GM18505 (cell line): Measurements from ENCODE around the gene ZDHHC14.
"Not testable (repeated sequence)": the region's sequence is repeated elsewhere in the genome, so short reads cannot be mapped to it uniquely, and the experiment has no call there.

Experiments used
- ATAC-seq: cut with Tn5 transposase; IDR thresholded peaks from one replicate; pipeline ENCODE4 v1.9.1; 2021; ENCODE audit not compliant: unreplicated experiment
- POLR2A ChIP-seq: IDR thresholded peaks from 4 replicates; pipeline ENCODE4 v1.6.1; 2011; ENCODE audit warnings: borderline replicate concordance; ENCODE audit not compliant: insufficient read depth, insufficient read length; ENCODE audit errors: extremely low read depth

ZDHHC14 gene

DNA sequence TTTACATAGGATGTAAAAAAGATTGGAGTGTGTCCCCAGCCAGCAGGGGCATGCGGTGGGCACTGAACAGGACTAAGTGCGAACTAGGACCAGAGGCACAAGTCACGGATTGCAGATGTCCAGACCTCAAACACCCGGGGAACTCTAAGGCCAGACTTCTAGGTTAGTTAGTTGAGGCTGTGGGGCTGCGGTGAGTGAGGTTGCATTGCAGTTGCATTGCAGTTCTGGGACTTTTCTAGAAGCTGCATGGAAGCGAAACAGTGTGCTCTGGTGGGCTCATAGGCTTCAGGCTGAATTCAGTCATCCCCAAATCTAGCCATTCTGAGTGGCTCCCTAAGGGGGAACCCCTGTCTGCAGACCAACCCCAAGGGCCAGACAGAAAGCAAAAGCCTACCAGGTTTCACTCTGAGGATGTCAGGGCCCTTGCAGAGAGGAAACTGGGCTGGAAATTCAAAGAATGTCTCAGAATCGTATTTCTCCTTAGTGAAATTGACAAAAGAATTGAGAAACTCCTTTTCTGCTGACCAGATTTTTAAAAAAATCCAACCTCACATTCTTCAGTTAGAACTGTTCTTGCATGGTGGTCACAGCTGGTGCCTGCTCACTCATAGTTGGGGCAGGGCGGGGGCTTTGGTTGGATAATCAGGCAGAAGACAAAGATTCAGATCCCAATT is 182.8 kb downstream of the ZDHHC14 start:
- peak; percentile 66 for ATAC-seq
- TF ChIP-seq POLR2A = no peak

GRCh38 chr6:157568702-157569101 is 187.7 kb downstream of the ZDHHC14 start:
- TF ChIP-seq POLR2A = no peak
- ATAC-seq = no peak

GRCh38 chr6:157569543-157569942 is 188.6 kb downstream of the ZDHHC14 start:
- ATAC-seq = peak; percentile 41
- TF ChIP-seq POLR2A = no peak

DNA sequence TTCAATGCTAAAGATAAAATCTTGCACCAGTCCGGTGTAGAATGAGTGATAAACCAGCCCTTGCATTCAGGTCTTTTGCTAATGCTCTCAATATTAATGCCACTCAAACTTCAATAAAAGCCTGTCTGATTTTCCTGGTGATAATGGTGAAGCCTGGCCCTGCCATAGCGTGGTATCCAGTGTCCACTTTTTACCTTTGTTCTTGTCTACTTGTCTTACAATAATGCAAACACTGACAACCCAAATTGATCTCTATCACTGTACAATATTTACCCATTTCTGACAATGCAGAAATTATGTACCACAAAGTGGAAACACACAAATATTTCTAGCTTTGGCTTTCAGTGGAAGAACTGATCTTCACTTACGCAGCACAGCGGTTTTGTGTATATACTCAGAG is 189.1 kb downstream of the ZDHHC14 start:
- no peak for TF ChIP-seq POLR2A
- no peak for ATAC-seq

DNA sequence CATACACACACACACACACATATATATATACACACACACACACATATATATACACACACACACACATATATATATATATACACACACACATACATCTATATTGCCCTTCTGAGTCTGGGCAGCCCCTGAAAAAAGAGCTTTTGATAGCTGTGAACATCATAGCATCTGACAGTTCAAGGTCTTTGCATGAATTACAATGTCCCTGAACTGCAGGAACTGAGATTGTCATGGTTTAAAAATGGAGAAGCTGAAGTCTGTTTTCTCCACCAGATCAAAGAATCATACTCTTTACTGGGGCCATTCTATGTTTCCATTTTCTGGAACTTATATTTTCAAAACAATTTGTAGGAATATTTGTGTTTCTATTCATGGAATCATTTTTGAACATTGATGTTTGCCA is 189.8 kb downstream of the ZDHHC14 start:
- no peak for ATAC-seq
- TF ChIP-seq POLR2A = no peak

DNA sequence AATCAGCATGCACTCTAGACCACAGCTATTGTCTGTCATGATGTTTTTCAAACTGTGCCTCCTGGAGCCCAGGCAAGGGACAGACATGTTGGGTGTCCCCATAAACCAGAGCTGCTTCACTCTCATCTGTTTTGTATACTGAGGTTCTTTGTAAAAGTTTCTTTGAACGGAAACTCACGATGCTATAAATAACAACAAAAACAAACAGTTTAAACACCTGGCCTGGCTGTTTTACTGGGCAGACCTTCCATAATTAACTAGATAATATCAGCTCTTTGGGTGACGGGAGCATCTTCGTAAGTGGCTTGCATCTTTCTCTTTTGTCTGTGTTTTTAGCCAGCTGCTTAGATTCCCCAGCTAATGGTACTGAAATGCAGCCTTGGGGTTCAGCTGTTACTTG is 190.3 kb downstream of the ZDHHC14 start:
- ATAC-seq = no peak
- no peak for TF ChIP-seq POLR2A

DNA sequence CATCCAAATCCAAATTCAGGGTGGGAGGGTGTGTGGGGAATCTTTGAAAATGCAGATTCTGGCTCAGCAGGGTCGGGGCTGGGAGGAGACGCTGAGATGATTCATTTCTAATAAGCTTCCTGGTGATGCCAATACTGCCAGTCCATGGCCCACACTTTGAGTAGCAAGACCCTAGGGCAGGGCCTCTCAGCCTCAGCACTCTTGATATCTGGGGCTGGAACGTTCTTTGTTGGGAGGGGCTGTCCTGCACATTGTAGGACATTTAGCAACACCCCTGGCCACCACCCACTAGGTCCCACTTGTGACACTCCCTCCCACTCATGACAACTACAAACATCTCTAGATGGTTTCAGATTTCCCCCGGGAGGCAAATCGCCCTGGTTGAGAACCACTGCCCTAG is 191.0 kb downstream of the ZDHHC14 start:
- ATAC-seq = no peak
- no peak for TF ChIP-seq POLR2A

GRCh38 chr6:157574851-157575424 is 193.9 kb downstream of the ZDHHC14 start:
- no peak for TF ChIP-seq POLR2A
- no peak for ATAC-seq

- ATAC-seq = no peak
These were observed 194.6 kb downstream of the ZDHHC14 start for GRCh38 chr6:157575436-157576145.

GRCh38 chr6:157576991-157577390 is 196.0 kb downstream of the ZDHHC14 start:
- not testable (repeated sequence) for ATAC-seq

More at GRCh38 chr6:157575436-157576145, 194.6 kb downstream of the ZDHHC14 start:
- TF ChIP-seq POLR2A = no peak

DNA sequence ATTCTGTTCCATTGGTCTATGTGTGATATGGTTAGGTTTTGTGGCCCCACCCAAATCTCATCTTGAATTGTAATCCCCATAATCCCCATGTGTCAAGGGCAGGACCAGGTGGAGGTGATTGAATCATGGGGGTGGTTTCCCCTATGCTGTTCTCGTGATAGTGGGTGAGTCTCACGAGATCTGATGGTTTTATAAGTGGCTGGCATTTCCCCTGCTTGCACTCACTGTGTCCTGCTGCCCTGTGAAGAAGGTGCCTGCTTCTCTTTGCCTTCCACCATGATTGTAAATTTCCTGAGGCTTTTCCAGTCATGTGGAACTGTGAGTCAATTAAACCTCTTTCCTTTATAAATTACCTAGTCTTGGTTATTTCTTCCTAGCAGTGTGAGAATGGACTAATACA is 197.5 kb downstream of the ZDHHC14 start:
- ATAC-seq = not testable (repeated sequence)

DNA sequence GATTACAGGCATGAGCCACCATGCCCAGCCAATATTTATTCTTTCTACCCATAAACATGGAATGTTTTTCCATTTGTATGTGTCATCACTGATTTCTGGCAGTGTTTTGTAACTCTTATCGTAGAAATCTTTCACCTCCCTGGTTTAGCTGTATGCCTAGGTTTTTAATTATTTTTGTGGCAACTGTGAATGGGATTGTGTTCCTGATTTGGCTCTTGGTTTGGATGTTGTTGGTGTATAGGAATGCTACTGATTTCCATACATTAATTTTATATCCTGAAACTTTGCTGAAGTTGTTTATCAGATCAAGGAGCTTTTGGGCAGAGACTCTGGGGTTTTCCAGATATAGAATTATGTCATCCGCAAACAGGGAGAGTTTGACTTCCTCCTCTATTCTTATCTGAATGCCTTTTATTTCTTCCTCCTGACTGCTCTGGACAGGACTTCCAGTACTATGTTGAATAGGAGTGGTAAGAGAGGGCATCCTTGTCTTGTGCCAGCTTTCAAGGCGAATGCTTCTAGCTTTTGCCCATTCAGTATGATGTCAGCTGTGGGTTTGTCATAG is 198.6 kb downstream of the ZDHHC14 start:
- TF ChIP-seq POLR2A = no peak
- ATAC-seq = no peak

DNA sequence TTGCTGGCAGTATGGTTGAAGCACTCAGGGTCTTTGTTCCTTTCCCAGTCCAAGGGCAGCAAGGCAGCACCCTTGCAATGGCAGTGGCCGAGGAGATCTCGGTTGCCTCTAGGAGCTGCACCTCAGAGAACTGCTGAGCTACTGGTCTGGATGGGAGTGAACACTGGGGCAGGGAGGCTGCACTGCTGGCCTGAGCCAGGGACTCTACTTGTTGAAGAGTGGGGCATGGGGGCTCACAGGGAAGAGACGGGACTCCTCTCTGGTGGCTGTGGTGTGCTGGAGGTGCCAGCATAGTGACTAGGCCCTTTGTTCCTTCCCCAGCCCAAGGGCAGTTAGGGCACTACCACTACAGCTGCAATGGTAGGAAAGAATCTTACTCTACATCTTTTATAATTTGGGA is 203.0 kb downstream of the ZDHHC14 start:
- ATAC-seq = no peak
- TF ChIP-seq POLR2A = no peak
